ENCODE measurements around the gene PXDC1.

PXDC1 gene

GRCh38 chr6:3753228-3753835 lies 1.8 kb upstream of the PXDC1 start:
- Histone ChIP-seq H3K9ac (no peak overlapping the region), H3K4me1 (peaks cover 24% of the 10 kb centered on the region; the same call in 1 of the 2 replicates), H3K36me3 (no peaks in the 10 kb centered on the region), H3K4me3 (no peak overlapping the region), H3K4me2 (no peak overlapping the region), H3K9me3 (peaks cover 6% of the 10 kb centered on the region; the same call in 1 of the 2 replicates), H3K27me3 (peaks cover 54% of the 10 kb centered on the region), H4K20me1 (peaks cover 25% of the 10 kb centered on the region), H3K27ac (no peak overlapping the region)
- TF ChIP-seq Cebpa-rat (IDR thresholded peaks at IDR 0.05): no peak

DNA sequence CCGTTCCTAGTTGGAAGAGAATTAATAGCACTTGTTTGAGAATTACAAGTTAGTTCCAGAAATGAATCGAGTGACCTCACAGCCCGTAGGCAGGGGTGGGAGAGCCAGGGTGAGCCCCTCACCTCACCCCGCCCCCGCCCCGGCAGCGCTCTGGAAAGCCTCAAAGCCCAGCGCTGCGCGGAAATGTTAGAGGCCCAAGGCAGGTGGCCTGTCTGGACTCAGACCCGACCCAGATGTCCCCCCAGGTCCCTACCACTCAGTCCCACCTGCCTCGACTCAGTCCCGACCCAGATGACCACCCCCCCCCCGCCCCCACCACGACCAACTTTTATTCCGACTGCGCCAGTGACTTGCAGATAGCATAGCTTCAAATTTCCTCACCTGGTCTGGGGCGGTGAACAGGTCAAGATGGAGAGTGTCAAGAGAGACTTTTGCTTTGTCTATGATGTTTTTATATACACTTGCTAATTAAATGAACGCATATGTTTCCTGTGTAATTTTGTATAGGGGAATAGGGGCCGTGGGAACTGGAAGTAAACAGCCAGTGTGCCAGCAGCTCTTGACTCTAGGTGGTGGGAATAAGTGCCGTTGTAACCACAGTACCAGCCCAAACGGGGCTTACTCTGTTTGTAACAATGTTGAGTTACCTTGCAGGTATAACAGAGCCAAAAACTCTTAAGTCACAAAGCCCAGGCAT lies 1.2 kb upstream of the PXDC1 start:
- H3K36me3 ChIP-seq: no peaks in the 10 kb centered on the region
- peaks cover 24% of the 10 kb centered on the region; the same call in 1 of the 2 replicates for H3K4me1 ChIP-seq
- no peak overlapping the region for H3K27ac ChIP-seq
- peak overlapping the region; percentile 94 for H3K4me2 ChIP-seq
- TF ChIP-seq Cebpa-rat (IDR thresholded peaks at IDR 0.05): no peak
- no peaks in the 10 kb centered on the region; the same call in 1 of the 2 replicates for H3K9me3 ChIP-seq
- peaks cover 32% of the 10 kb centered on the region for H4K20me1 ChIP-seq
- H3K9ac ChIP-seq: peak overlapping the region; percentile 73; the same call in 1 of the 2 replicates
- peaks cover 56% of the 10 kb centered on the region for H3K27me3 ChIP-seq
- H3K4me3 ChIP-seq: peak overlapping the region; percentile 80

DNA sequence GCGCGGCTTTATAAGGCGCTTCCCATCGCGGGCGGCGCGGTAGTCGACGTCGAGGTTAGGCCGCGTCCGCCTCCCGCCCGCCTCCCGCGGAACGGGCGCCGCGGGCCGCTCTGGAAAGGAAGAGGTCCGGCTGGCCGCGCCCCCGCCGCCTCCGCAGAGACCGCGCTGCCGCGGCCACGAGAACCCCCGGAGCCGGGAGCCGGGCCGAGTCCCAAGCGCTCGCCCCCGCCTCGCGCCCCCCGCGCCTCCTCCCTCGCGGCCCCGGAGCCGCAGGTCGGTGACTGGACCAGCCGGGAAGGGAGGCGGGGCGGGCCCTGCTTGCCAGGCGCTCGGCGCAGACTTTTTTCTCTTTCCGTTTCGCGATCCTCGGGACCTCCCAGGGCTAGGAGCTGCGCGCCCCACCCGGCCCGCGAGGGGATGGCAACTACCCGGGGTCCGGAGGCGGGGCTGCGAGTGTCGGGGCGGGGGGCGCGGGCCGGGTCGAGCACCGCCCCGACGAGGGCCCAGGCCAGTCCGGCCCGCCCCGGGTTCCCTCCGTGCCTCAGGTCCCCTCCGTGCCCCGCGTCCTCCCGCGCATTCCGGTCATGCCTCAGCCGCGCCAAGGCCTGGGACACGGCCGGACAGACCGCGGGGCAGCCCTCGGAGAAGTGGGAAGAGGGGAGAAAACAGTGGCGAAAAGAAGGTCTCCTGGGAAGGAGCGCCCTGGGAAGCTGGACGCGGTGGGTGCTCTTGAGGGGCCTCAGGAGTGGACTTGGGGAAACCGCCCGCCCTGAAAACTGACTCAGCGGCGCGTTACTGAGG lies 417 bp upstream of the PXDC1 start:
- Histone ChIP-seq H3K4me1 (peaks cover 24% of the 10 kb centered on the region; the same call in 1 of the 2 replicates), H3K4me3 (peak overlapping the region; percentile 80), H3K9me3 (no peaks in the 10 kb centered on the region), H4K20me1 (peaks cover 38% of the 10 kb centered on the region), H3K4me2 (peak overlapping the region; percentile 94), H3K27me3 (peaks cover 56% of the 10 kb centered on the region), H3K9ac (peak overlapping the region; percentile 73), H3K27ac (peak overlapping the region; percentile 68), H3K36me3 (no peaks in the 10 kb centered on the region)
- no peak for TF ChIP-seq Cebpa-rat (IDR thresholded peaks at IDR 0.05)

DNA sequence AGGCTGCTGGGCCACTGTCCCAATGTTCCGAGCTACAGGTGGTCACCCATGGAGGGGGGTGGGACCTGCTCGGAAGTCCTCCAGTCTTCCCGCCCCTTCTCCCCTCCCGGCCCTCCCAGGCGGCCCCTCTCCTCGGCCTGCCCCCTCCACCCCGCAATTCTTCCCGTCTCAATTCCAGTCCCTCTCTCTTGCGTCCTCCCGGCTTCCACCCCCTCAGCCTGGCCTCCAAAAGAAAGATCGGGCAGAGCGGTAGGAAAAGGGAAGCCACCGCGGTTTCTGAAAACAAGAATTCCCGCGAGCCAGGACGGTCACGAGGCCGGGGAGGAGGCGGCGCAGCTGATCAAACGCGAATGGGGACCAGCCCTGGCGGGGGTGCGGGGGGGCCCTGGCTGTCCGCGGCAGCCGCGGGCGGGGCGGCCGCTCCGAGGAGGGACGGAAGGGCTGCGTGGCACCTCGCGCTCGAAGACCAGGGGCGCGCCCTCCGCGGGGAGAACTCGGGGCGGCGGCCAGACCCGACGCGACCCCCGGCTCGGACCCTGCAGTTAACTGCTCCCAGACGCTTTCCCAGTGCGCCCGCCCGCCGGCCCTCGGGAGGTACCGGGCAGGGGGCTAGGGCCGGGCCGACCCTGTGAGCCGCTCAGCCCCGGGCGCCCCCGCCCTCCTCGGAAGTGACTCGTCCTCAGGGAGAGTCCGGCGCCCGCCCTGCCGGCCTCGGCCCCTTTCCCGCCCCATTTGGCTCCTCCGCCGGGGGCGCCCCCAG lies 1.0 kb downstream of the PXDC1 start:
- no peak overlapping the region for H3K27ac ChIP-seq
- peaks cover 56% of the 10 kb centered on the region for H3K27me3 ChIP-seq
- H3K4me3 ChIP-seq: peak overlapping the region; percentile 80
- H3K9ac ChIP-seq: peak overlapping the region; percentile 73
- no peaks in the 10 kb centered on the region for H3K9me3 ChIP-seq
- H3K36me3 ChIP-seq: no peaks in the 10 kb centered on the region
- H3K4me1 ChIP-seq: peaks cover 34% of the 10 kb centered on the region
- TF ChIP-seq Cebpa-rat (IDR thresholded peaks at IDR 0.05): no peak
- peaks cover 38% of the 10 kb centered on the region for H4K20me1 ChIP-seq
- H3K4me2 ChIP-seq: peak overlapping the region; percentile 94

- H4K20me1 ChIP-seq: peaks cover 38% of the 10 kb centered on the region
- no peak overlapping the region for H3K27ac ChIP-seq
- no peaks in the 10 kb centered on the region for H3K9me3 ChIP-seq
- H3K27me3 ChIP-seq: peaks cover 56% of the 10 kb centered on the region
- TF ChIP-seq Cebpa-rat (IDR thresholded peaks at IDR 0.05): no peak
- no peak overlapping the region for H3K9ac ChIP-seq
- H3K4me3 ChIP-seq: peak overlapping the region; percentile 80
- H3K4me2 ChIP-seq: peak overlapping the region; percentile 94
- peaks cover 34% of the 10 kb centered on the region for H3K4me1 ChIP-seq
- H3K36me3 ChIP-seq: no peaks in the 10 kb centered on the region
These were observed 1.6 kb downstream of the PXDC1 start for GRCh38 chr6:3749977-3750316.

DNA sequence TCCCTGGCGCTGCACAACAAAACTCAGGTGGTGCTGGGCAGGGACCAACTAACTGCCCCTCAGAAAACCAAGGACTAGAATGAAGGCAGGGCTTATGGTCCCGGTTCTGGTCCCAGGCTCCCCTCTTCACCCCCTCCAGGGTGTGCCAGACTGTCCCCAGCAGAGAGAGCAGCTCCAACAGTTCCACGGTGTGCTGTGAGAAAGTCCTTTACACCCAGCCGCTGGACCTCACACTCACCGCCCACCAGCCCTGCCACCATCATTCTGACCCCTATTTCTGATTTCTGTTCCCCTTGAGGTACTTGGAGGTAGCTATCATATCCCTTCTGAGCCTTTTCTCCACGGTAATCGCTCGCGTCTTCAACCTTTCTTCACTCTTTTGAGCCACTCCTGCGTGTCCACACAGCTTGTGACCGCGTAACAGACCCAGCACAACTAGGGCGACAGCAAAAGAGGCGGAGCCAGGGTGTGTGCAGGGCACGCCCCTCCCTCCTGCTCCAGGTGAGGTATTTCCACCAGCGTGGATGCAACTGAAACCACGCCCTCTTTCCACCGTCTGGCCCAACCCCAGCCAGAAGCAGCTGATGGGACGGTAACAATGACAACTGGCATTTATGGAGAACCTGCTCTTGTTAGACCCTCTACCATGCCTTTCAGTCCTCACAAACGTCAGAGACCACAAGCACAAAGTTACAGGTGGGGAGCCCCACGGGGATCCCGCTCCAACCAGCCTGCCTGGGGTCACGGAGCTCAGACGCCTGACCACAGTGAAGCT lies 2.3 kb downstream of the PXDC1 start:
- H3K27ac ChIP-seq: no peak overlapping the region
- no peak overlapping the region for H3K9ac ChIP-seq
- H3K27me3 ChIP-seq: peaks cover 56% of the 10 kb centered on the region
- no peak for TF ChIP-seq Cebpa-rat (IDR thresholded peaks at IDR 0.05)
- H3K4me3 ChIP-seq: no peak overlapping the region
- H3K36me3 ChIP-seq: no peaks in the 10 kb centered on the region
- peaks cover 38% of the 10 kb centered on the region for H4K20me1 ChIP-seq
- peaks cover 36% of the 10 kb centered on the region for H3K4me1 ChIP-seq
- H3K4me2 ChIP-seq: no peak overlapping the region; the same call in 1 of the 2 replicates
- H3K9me3 ChIP-seq: no peaks in the 10 kb centered on the region

GRCh38 chr6:3748208-3749066 lies 3.1 kb downstream of the PXDC1 start:
- H3K4me1 ChIP-seq: peaks cover 44% of the 10 kb centered on the region
- TF ChIP-seq Cebpa-rat (IDR thresholded peaks at IDR 0.05): no peak
- H3K4me2 ChIP-seq: no peak overlapping the region
- H3K36me3 ChIP-seq: no peaks in the 10 kb centered on the region
- peaks cover 54% of the 10 kb centered on the region for H3K27me3 ChIP-seq
- peaks cover 38% of the 10 kb centered on the region for H4K20me1 ChIP-seq
- H3K9me3 ChIP-seq: no peaks in the 10 kb centered on the region
- no peak overlapping the region for H3K27ac ChIP-seq
- no peak overlapping the region for H3K4me3 ChIP-seq
- H3K9ac ChIP-seq: no peak overlapping the region

DNA sequence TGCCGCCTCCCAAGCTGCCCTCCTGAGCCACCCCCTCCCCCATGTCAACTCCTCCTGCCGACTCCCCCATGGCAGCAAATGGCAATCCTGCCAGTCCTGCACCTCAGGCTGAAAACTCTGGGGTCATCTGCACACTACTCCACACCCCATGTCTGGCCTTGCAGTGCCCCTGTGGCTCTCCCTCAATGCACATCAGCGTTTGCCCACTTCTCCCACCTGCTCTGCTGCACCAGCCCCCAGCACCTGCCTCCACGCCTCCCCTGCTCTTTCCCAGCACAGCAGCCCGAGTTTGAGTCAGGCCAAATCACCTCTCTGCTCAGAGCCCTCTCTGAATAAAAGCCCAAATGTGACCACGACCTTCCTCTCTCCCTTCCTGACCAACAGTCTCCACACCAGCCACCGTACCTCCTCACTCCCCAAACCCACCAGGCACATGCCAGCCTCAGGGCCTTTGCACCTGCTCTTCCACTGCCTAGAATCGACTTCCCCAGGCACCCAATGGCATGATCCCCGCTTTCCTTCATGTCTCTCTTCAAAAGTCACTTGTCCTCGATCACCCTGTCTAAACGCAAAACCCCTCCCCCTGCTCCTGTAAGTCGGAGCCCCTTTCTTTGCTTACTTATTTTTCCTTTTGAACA lies 4.3 kb downstream of the PXDC1 start:
- H3K27me3 ChIP-seq: peaks cover 42% of the 10 kb centered on the region
- H3K27ac ChIP-seq: no peak overlapping the region
- peak overlapping the region; percentile 45; the same call in 1 of the 2 replicates for H3K4me2 ChIP-seq
- no peak overlapping the region for H3K4me3 ChIP-seq
- no peak for TF ChIP-seq Cebpa-rat (IDR thresholded peaks at IDR 0.05)
- peaks cover 53% of the 10 kb centered on the region for H3K4me1 ChIP-seq
- H3K36me3 ChIP-seq: no peaks in the 10 kb centered on the region
- no peaks in the 10 kb centered on the region for H3K9me3 ChIP-seq
- no peak overlapping the region for H3K9ac ChIP-seq
- H4K20me1 ChIP-seq: peaks cover 38% of the 10 kb centered on the region

All from BLaER1 (cell line).